ENCODE data around the gene MRAS. TPM values are rescaled to one million over a fixed set of nuclear protein-coding genes. Genes with fewer than 3 reads are reported as not detected.
"Not testable (repeated sequence)": the region's sequence is repeated elsewhere in the genome, so short reads cannot be mapped to it uniquely, and the experiment has no call there.

The MRAS gene
- total RNA-seq, 1 donor from 2014 or later, result 5.9 TPM

DNA sequence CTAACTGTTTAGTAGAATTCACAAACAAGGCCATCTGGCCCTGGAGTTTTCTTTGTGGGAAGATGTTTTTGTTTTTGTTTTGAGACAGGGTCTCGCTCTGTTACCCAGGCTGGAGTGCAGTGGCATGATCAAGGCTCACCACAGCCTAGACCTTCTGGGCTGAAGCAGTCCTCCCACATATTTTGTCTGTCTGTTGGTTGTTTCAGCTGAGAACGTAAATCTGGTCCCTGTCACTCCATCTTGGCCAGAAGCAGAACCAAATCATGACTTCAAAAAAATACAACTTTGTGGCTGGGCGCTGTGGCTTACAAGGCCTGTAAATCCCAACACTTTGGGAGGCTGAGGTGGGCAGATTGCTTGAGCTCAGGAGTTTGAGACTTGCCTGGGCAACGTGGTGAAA is 27.1 kb downstream of the MRAS start:
- Mint-ChIP-seq H3K36me3 (ENCODE audit: low read depth, unreplicated experiment) (no peaks in the 10 kb centered on the region), H3K27me3 (ENCODE audit: unreplicated experiment) (peaks cover 2% of the 10 kb centered on the region), H3K4me3 (ENCODE audit: unreplicated experiment) (no peak overlapping the region), H3K27ac (ENCODE audit: unreplicated experiment) (no peak overlapping the region), H3K9me3 (ENCODE audit: unreplicated experiment) (no peaks in the 10 kb centered on the region), H3K4me1 (ENCODE audit: unreplicated experiment) (peaks cover 2% of the 10 kb centered on the region)
- TF ChIP-seq, protein P1, sequence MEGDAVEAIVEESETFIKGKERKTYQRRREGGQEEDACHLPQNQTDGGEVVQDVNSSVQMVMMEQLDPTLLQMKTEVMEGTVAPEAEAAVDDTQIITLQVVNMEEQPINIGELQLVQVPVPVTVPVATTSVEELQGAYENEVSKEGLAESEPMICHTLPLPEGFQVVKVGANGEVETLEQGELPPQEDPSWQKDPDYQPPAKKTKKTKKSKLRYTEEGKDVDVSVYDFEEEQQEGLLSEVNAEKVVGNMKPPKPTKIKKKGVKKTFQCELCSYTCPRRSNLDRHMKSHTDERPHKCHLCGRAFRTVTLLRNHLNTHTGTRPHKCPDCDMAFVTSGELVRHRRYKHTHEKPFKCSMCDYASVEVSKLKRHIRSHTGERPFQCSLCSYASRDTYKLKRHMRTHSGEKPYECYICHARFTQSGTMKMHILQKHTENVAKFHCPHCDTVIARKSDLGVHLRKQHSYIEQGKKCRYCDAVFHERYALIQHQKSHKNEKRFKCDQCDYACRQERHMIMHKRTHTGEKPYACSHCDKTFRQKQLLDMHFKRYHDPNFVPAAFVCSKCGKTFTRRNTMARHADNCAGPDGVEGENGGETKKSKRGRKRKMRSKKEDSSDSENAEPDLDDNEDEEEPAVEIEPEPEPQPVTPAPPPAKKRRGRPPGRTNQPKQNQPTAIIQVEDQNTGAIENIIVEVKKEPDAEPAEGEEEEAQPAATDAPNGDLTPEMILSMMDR (IDR thresholded peaks at IDR 0.05; ENCODE audit: unreplicated experiment), result no peak
- no peak for DNase-seq (ENCODE audit: low spot score)

DNA sequence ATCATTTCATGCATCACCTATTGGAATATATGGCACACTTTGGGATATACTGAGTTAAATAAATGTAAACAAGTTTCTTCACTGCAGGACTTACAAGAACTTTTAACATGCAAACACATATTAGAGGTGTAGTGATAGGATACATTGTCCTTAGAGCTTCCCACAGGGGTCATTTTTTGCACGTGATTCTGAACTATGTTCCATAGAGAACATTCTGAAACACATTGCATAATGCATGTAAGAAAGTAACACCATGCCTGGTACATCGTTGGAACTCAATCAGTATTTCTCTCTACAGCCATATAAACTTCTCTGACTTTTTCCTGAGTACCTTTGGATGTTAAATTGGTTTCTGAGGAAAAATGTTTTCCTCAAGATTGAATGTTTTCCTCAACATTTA is 28.3 kb downstream of the MRAS start:
- H3K9me3 Mint-ChIP-seq (ENCODE audit: unreplicated experiment), result no peaks in the 10 kb centered on the region
- peaks cover 2% of the 10 kb centered on the region for H3K27me3 Mint-ChIP-seq (ENCODE audit: unreplicated experiment)
- no peaks in the 10 kb centered on the region for H3K36me3 Mint-ChIP-seq (ENCODE audit: low read depth, unreplicated experiment)
- no peak for DNase-seq (ENCODE audit: low spot score)
- H3K27ac Mint-ChIP-seq (ENCODE audit: unreplicated experiment), result no peak overlapping the region
- H3K4me3 Mint-ChIP-seq (ENCODE audit: unreplicated experiment), result no peak overlapping the region
- TF ChIP-seq, protein P1 (IDR thresholded peaks at IDR 0.05; ENCODE audit: unreplicated experiment), result no peak
- peaks cover 2% of the 10 kb centered on the region for H3K4me1 Mint-ChIP-seq (ENCODE audit: unreplicated experiment)

DNA sequence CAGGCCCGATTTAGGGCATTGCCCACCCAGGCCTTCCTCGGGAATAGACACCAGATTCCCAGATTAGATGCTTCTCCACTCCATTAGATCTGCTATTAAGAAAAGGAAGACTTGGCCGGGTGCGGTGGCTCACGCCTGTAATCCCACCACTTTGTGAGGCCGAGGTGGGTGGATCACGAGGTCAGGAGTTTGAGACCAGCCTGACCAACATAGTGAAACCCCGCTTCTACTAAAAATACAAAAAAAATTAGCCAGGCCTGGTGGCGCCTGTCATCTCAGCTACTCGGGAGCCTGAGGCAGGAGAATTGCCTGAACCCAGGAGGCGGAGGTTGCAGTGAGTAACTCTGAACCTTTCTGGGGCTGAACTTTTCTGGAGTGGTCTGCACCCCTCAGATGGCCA is 28.8 kb downstream of the MRAS start:
- not testable (repeated sequence) for H3K4me1 Mint-ChIP-seq (ENCODE audit: unreplicated experiment); H3K4me3 Mint-ChIP-seq (ENCODE audit: unreplicated experiment); DNase-seq (ENCODE audit: low spot score)

DNA sequence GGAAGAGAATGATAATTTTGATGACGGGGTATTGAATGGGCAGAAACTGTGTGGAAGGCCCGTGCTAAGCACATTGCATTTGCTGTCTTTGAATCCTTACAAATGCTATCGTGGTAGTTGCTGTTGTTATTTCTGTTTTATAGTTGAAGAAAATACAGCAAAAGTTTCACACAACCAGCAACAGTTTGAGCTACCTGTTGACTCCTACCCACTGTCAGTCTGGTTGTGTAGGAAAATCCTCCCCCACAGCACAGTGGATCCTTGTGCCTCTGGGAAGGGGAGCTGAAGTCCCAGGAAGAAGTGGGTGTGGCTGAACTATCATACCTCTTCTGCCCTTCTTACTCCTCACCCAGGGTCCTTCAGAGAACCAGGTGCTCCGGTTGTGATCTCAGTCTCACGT is 29.4 kb downstream of the MRAS start:
- peaks cover 2% of the 10 kb centered on the region for H3K27me3 Mint-ChIP-seq (ENCODE audit: unreplicated experiment)
- DNase-seq (ENCODE audit: low spot score), result no peak
- no peak overlapping the region for H3K4me3 Mint-ChIP-seq (ENCODE audit: unreplicated experiment)
- no peaks in the 10 kb centered on the region for H3K36me3 Mint-ChIP-seq (ENCODE audit: low read depth, unreplicated experiment)
- peaks cover 2% of the 10 kb centered on the region for H3K4me1 Mint-ChIP-seq (ENCODE audit: unreplicated experiment)
- H3K27ac Mint-ChIP-seq (ENCODE audit: unreplicated experiment), result no peak overlapping the region
- no peaks in the 10 kb centered on the region for H3K9me3 Mint-ChIP-seq (ENCODE audit: unreplicated experiment)
- TF ChIP-seq, protein P1 (IDR thresholded peaks at IDR 0.05; ENCODE audit: unreplicated experiment), result no peak

More for the DNA sequence above, 28.8 kb downstream of the MRAS start:
- not testable (repeated sequence) for H3K9me3 Mint-ChIP-seq (ENCODE audit: unreplicated experiment); H3K27ac Mint-ChIP-seq (ENCODE audit: unreplicated experiment); H3K27me3 Mint-ChIP-seq (ENCODE audit: unreplicated experiment); H3K36me3 Mint-ChIP-seq (ENCODE audit: low read depth, unreplicated experiment)

DNA sequence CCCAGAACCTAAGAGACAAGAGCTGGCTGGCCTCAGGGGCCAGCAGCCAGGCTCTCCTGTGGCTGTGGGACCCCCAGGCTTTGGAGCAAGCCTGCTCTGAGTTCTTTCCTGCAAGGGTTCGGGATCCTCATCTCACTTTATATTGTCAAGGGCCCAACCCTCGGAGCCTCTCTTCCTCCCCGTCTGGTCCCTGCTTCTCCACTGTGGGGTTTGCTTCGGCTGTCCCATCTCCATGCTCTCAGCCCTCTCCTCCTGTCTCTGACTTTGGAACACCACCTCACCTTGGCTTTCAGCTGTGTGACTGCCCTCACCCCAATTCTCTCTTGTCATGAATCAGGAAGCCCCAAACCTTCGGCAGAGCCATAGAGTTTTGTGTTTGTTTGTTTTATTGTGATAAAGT is 30.0 kb downstream of the MRAS start:
- no peak for DNase-seq (ENCODE audit: low spot score)
- Mint-ChIP-seq H3K27ac (ENCODE audit: unreplicated experiment) (no peak overlapping the region), H3K9me3 (ENCODE audit: unreplicated experiment) (no peaks in the 10 kb centered on the region), H3K4me1 (ENCODE audit: unreplicated experiment) (peaks cover 2% of the 10 kb centered on the region), H3K4me3 (ENCODE audit: unreplicated experiment) (no peak overlapping the region), H3K27me3 (ENCODE audit: unreplicated experiment) (peaks cover 2% of the 10 kb centered on the region), H3K36me3 (ENCODE audit: low read depth, unreplicated experiment) (no peaks in the 10 kb centered on the region)
- TF ChIP-seq, protein P1 (IDR thresholded peaks at IDR 0.05; ENCODE audit: unreplicated experiment), result no peak

DNA sequence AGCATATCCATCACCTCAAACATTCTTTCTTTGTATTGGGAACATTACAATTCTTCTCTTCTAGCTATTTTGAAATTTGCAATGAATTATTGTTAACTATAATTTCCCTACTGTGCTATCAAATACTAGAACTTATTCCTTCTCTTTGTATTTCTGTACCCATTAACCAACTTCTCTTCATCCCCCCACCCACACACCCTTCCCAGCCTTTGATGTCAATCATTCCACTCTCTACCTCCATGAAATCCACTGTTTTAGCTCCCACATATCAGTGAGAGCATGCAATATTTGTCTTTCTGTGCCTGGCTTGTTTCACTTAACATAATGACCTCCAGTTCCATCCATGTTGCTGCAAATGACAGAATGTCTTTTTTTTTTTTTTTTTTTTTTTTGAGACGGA is 30.6 kb downstream of the MRAS start:
- Mint-ChIP-seq H3K27me3 (ENCODE audit: unreplicated experiment) (peaks cover 5% of the 10 kb centered on the region), H3K9me3 (ENCODE audit: unreplicated experiment) (no peaks in the 10 kb centered on the region), H3K27ac (ENCODE audit: unreplicated experiment) (no peak overlapping the region), H3K4me1 (ENCODE audit: unreplicated experiment) (peaks cover 2% of the 10 kb centered on the region), H3K36me3 (ENCODE audit: low read depth, unreplicated experiment) (no peaks in the 10 kb centered on the region), H3K4me3 (ENCODE audit: unreplicated experiment) (no peak overlapping the region)
- TF ChIP-seq, protein P1 (IDR thresholded peaks at IDR 0.05; ENCODE audit: unreplicated experiment), result no peak
- DNase-seq (ENCODE audit: low spot score), result no peak

Measured in endothelial cell (in vitro differentiated cells).